Hepatocyte (in vitro differentiated cells): ENCODE results near the gene OTOG. TPM values are rescaled to one million over a fixed set of nuclear protein-coding genes. Genes with fewer than 3 reads are reported as not detected.

Experiments
- DNase-seq: peaks from one replicate; pipeline ENCODE4 v3.0.0-alpha.2; 2016; ENCODE audit warnings: low spot score
- H2AFZ ChIP-seq: fragments of 200-600 bp; sonication (generic); 2 replicates; pipeline ENCODE4 v1.6.0; 2016; ENCODE audit warnings: antibody characterized with exemption, mild to moderate bottlenecking
- H3K27ac ChIP-seq: fragments of 200-600 bp; sonication (generic); 2 replicates; pipeline ENCODE4 v1.5.1; 2016; ENCODE audit warnings: mild to moderate bottlenecking
- H3K27me3 ChIP-seq: fragments of 200-600 bp; sonication (generic); 2 replicates; pipeline ENCODE4 v1.6.1; 2016
- H3K36me3 ChIP-seq: fragments of 200-600 bp; sonication (generic); replicated peaks from 2 replicates; pipeline ENCODE4 v1.5.1; 2016; ENCODE audit warnings: low read depth; ENCODE audit not compliant: insufficient read depth
- H3K4me1 ChIP-seq: fragments of 200-600 bp; sonication (generic); 2 replicates; pipeline ENCODE4 v1.5.1; 2016; ENCODE audit warnings: mild to moderate bottlenecking, moderate library complexity; ENCODE audit not compliant: insufficient read depth
- H3K4me2 ChIP-seq: fragments of 200-600 bp; sonication (generic); 2 replicates; pipeline ENCODE4 v1.6.0; 2016
- H3K4me3 ChIP-seq: fragments of 200-600 bp; sonication (generic); 2 replicates; pipeline ENCODE4 v1.5.1; 2016; ENCODE audit warnings: mild to moderate bottlenecking
- H3K79me2 ChIP-seq: fragments of 200-600 bp; sonication (generic); 2 replicates; pipeline ENCODE4 v1.6.0; 2017; ENCODE audit warnings: mild to moderate bottlenecking
- H3K9me2 ChIP-seq: fragments of 200-600 bp; sonication (generic); replicated peaks from 2 replicates; pipeline ENCODE4 v1.6.0; 2017; ENCODE audit warnings: mild to moderate bottlenecking; ENCODE audit not compliant: insufficient read depth
- H3K9me3 ChIP-seq: fragments of 200-600 bp; sonication (generic); 2 replicates; pipeline ENCODE4 v1.5.1; 2016; ENCODE audit warnings: low read depth, mild to moderate bottlenecking
- H4K20me1 ChIP-seq: fragments of 200-600 bp; sonication (generic); 2 replicates; pipeline ENCODE4 v1.6.0; 2016; ENCODE audit warnings: mild to moderate bottlenecking; ENCODE audit not compliant: insufficient read depth, poor library complexity, severe bottlenecking
- EZH2 ChIP-seq: fragments of 200-600 bp; sonication (generic); IDR thresholded peaks from 2 replicates; pipeline ENCODE4 v1.6.1; 2016; ENCODE audit warnings: antibody characterized with exemption, mild to moderate bottlenecking, borderline replicate concordance
- EZH2phosphoT487 ChIP-seq: fragments of 200-600 bp; sonication (generic); IDR thresholded peaks from one replicate; pipeline ENCODE4 v1.6.1; 2018; ENCODE audit warnings: antibody characterized with exemption, mild to moderate bottlenecking, low read depth, moderate library complexity; ENCODE audit not compliant: unreplicated experiment, severe bottlenecking
- WGBS: methylation state at CpG from one replicate; pipeline ENCODE4 v1.1.6; 2016; ENCODE audit warnings: low lambda C conversion rate; ENCODE audit errors: missing lambda C conversion rate; 5-methylcytosine and 5-hydroxymethylcytosine counted together
- polyA plus RNA-seq: library from polyadenylated mRNA; unstranded; fragments of >200 nt; fragmentation: Nextera tagmentation; extraction: Ambion mirVana; gene quantifications from 2 replicates; pipeline ENCODE4 v1.2.1, GENCODE V29; 2016
- total RNA-seq: library from RNA; depleted of rRNA; stranded (reverse); fragments of >200 nt; gene quantifications from 2 replicates; pipeline ENCODE4 v1.2.3, GENCODE V29; 2014
- TF ChIP-seq, protein P1 (sequence below): fragments of 200-600 bp; sonication (generic); IDR thresholded peaks from 2 replicates; pipeline ENCODE4 v1.5.1; 2016; ENCODE audit warnings: antibody characterized with exemption, mild to moderate bottlenecking; ENCODE audit not compliant: poor library complexity

OTOG gene
- total and polyA plus RNA-seq, 2 experiments from 2014 or later, result 0.27 to 2.0 TPM

- Histone ChIP-seq H3K4me3 (no peak overlapping the region), H3K4me2 (no peak overlapping the region), H3K79me2 (no peaks in the 10 kb centered on the region), H3K4me1 (no peaks in the 10 kb centered on the region), H3K36me3 (no peaks in the 10 kb centered on the region), H2AFZ (no peak overlapping the region), H3K27ac (no peak overlapping the region), H3K9me3 (no peaks in the 10 kb centered on the region), H4K20me1 (no peaks in the 10 kb centered on the region), H3K9me2 (no peaks in the 10 kb centered on the region), H3K27me3 (no peaks in the 10 kb centered on the region)
- WGBS, result 46% methylated on average over 2 of the region's 2 CpGs
- TF ChIP-seq EZH2 (no peak), EZH2phosphoT487 (no peak)
- TF ChIP-seq, protein P1, sequence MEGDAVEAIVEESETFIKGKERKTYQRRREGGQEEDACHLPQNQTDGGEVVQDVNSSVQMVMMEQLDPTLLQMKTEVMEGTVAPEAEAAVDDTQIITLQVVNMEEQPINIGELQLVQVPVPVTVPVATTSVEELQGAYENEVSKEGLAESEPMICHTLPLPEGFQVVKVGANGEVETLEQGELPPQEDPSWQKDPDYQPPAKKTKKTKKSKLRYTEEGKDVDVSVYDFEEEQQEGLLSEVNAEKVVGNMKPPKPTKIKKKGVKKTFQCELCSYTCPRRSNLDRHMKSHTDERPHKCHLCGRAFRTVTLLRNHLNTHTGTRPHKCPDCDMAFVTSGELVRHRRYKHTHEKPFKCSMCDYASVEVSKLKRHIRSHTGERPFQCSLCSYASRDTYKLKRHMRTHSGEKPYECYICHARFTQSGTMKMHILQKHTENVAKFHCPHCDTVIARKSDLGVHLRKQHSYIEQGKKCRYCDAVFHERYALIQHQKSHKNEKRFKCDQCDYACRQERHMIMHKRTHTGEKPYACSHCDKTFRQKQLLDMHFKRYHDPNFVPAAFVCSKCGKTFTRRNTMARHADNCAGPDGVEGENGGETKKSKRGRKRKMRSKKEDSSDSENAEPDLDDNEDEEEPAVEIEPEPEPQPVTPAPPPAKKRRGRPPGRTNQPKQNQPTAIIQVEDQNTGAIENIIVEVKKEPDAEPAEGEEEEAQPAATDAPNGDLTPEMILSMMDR, result no peak
- no peak for DNase-seq
Observed at GRCh38 chr11:17512101-17512500, 35.0 kb upstream of the OTOG start.

DNA sequence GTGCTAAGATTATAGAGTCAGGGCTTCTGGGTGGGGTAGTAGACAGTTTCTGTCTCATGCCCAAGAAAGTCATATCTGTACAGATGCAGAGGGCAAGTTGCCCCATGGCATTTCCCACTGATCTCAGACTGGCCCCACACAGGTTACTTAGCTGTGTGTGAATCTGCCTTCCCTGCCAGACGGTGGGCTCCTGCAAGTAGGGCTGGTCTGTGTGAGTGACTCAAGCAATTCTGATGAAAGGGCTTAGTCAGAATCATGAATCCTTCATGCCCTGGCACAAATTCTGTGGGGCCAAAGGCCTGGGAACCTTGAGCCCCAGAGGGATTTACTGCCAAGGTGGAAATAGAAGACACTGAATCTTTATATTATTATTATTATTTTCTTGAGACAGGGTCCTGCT, 33.2 kb upstream of the OTOG start:
- no peaks in the 10 kb centered on the region for H4K20me1 ChIP-seq
- TF ChIP-seq EZH2 (no peak), EZH2phosphoT487 (no peak)
- TF ChIP-seq, protein P1, result no peak
- 71% methylated on average over 1 of the region's 1 CpG for WGBS
- H3K4me3 ChIP-seq, result no peak overlapping the region
- no peaks in the 10 kb centered on the region for H3K27me3 ChIP-seq
- H3K36me3 ChIP-seq, result no peaks in the 10 kb centered on the region
- no peaks in the 10 kb centered on the region for H3K4me1 ChIP-seq
- H3K27ac ChIP-seq, result no peak overlapping the region
- DNase-seq, result no peak
- H3K4me2 ChIP-seq, result no peak overlapping the region
- no peaks in the 10 kb centered on the region for H3K9me3 ChIP-seq
- no peaks in the 10 kb centered on the region for H3K9me2 ChIP-seq
- H2AFZ ChIP-seq, result no peak overlapping the region
- no peaks in the 10 kb centered on the region for H3K79me2 ChIP-seq

DNA sequence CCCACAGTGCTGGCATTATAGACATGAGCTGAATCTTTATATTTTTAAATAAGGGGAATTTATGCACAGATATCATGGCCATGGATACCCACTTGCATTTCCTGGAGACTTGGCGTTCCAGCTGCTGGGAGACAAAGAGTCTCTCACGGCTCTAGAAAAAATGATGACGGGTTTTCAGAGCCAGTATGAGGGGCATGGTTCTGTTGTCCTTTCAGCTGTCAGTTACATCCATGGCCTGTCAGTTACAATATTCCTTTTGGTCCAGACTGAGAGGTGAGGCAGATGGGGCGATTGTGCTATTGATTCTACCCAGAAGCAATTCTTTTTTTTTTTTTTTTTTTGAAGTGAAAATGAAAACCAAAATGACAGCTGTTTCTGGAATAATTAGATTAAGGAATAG, 32.6 kb upstream of the OTOG start:
- H3K4me2 ChIP-seq, result no peak overlapping the region
- no peak overlapping the region for H2AFZ ChIP-seq
- no peaks in the 10 kb centered on the region for H3K9me3 ChIP-seq
- no peaks in the 10 kb centered on the region for H3K36me3 ChIP-seq
- no peaks in the 10 kb centered on the region for H4K20me1 ChIP-seq
- 88% methylated on average over 4 of the region's 4 CpGs for WGBS
- no peaks in the 10 kb centered on the region for H3K27me3 ChIP-seq
- no peak overlapping the region for H3K27ac ChIP-seq
- no peak overlapping the region for H3K4me3 ChIP-seq
- no peak for DNase-seq
- H3K9me2 ChIP-seq, result no peaks in the 10 kb centered on the region
- no peaks in the 10 kb centered on the region for H3K4me1 ChIP-seq
- TF ChIP-seq EZH2, result no peak
- TF ChIP-seq, protein P1, result no peak
- TF ChIP-seq EZH2phosphoT487, result no peak
- H3K79me2 ChIP-seq, result no peaks in the 10 kb centered on the region

GRCh38 chr11:17515443-17516176, 31.4 kb upstream of the OTOG start:
- Histone ChIP-seq H3K4me3 (no peak overlapping the region), H4K20me1 (no peaks in the 10 kb centered on the region), H3K79me2 (no peaks in the 10 kb centered on the region), H2AFZ (no peak overlapping the region), H3K4me1 (no peaks in the 10 kb centered on the region), H3K27me3 (no peaks in the 10 kb centered on the region), H3K27ac (no peak overlapping the region), H3K36me3 (no peaks in the 10 kb centered on the region), H3K9me2 (no peaks in the 10 kb centered on the region), H3K4me2 (no peak overlapping the region), H3K9me3 (no peaks in the 10 kb centered on the region)
- DNase-seq, result no peak
- 72% methylated on average over 5 of the region's 5 CpGs for WGBS
- TF ChIP-seq, protein P1, result no peak
- TF ChIP-seq EZH2phosphoT487 (no peak), EZH2 (no peak)
